ENCODE data around the gene PRKAB1. TPM values are rescaled to one million over a fixed set of nuclear protein-coding genes. Genes with fewer than 3 reads are reported as not detected.
A peak's percentile ranks its signal among the peaks of the same experiment; 100 is the strongest.
"Not testable (repeated sequence)": the region's sequence is repeated elsewhere in the genome, so short reads cannot be mapped to it uniquely, and the experiment has no call there.

PRKAB1 gene
- total RNA-seq, 2 donors from 2014 or later = 18.2 to 63.7 TPM

DNA sequence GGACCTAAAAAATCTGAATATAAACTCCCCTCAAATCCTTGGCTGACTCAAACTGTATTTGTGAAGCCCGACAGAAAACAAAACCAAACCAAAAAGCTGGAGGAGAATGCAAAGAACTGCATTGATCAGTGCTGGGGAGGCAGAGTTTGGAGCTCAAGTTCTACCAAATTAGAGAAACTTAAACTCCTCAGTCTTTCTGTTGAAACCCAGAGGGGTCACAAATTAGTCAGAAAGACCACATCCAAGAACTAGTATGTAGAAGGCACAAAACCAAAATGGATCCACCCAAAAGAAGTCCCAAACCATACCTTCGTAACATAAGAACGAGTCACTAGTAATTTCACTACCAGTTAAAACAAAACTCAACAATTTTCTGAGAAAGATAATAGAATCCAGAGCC, 15.3 kb upstream of the PRKAB1 start:
- H3K9me3 Mint-ChIP-seq = peaks cover 0 to 11% of the 10 kb centered on the region in 2 donors
- DNase-seq (ENCODE audit: low spot score in 2 of 2) (no peak), ATAC-seq (peak; percentile 68 to 94)
- H3K36me3 Mint-ChIP-seq = peaks cover 5 to 10% of the 10 kb centered on the region in 2 donors
- H3K27ac Mint-ChIP-seq = no peak overlapping the region

- H3K9me3 Mint-ChIP-seq = peaks cover 0 to 11% of the 10 kb centered on the region in 2 donors
- not testable (repeated sequence) for H3K27ac Mint-ChIP-seq; H3K36me3 Mint-ChIP-seq; DNase-seq (ENCODE audit: low spot score in 2 of 2); ATAC-seq
Observed at GRCh38 chr12:119657001-119657400, 10.9 kb upstream of the PRKAB1 start.

GRCh38 chr12:119658166-119658565, 9.8 kb upstream of the PRKAB1 start:
- not testable (repeated sequence) for H3K27ac Mint-ChIP-seq; H3K36me3 Mint-ChIP-seq; DNase-seq (ENCODE audit: low spot score in 2 of 2); H3K9me3 Mint-ChIP-seq; ATAC-seq

GRCh38 chr12:119659289-119659897, 8.5 kb upstream of the PRKAB1 start:
- ATAC-seq (no peak), DNase-seq (ENCODE audit: low spot score in 2 of 2) (peak in 1 of 2 donors; percentile 50)
- Mint-ChIP-seq H3K36me3 (no peaks in the 10 kb centered on the region), H3K9me3 (peaks cover 0 to 4% of the 10 kb centered on the region in 2 donors), H3K27ac (no peak overlapping the region)

DNA sequence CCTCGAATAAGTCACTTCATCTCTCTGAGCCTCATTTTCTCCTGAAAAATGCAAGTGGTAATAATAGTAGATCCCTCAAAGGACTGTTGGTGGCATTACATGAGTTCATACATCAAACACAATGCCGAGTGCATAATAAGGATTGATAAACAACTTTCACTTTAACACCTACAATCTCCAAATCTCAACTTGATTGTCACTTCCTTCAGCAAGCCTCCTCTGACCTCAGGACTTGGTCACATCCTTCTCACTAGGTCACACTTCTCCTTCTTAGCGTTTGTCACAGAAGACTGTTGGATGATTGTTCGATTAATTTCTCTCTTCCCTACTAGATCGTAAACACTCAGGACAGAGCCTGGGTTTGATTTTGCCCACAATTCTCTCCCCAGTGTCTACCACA, 7.9 kb upstream of the PRKAB1 start:
- Mint-ChIP-seq H3K27ac (no peak overlapping the region), H3K36me3 (no peaks in the 10 kb centered on the region), H3K9me3 (peaks cover 0 to 4% of the 10 kb centered on the region in 2 donors)
- ATAC-seq (no peak), DNase-seq (ENCODE audit: low spot score in 2 of 2) (no peak)

GRCh38 chr12:119661882-119662281, 6.1 kb upstream of the PRKAB1 start:
- ATAC-seq (no peak), DNase-seq (ENCODE audit: low spot score in 2 of 2) (no peak)
- H3K9me3 Mint-ChIP-seq = peaks cover 0 to 4% of the 10 kb centered on the region in 2 donors
- H3K36me3 Mint-ChIP-seq = peaks cover 0 to 5% of the 10 kb centered on the region in 2 donors
- no peak overlapping the region for H3K27ac Mint-ChIP-seq

DNA sequence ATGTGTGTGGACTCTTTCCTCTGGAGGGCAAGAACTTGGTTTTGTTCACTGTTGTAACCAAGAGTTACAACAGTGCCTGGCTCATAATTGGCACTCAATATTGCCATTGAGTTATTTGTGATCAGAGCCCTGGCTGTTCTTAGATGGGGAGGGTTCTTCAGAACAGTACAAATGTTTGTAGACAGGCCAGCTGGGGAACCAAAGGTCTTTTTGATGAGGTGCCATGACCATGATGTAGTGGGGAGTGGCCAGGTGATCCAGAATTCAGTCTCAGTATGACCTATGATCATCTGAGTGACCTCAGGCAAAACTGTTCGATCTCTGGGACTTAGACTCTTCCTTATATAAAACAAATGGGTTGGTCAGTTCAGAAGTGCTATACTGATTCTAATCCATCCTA, 3.3 kb upstream of the PRKAB1 start:
- no peak overlapping the region for H3K27ac Mint-ChIP-seq
- peaks cover 0 to 4% of the 10 kb centered on the region in 2 donors for H3K9me3 Mint-ChIP-seq
- DNase-seq (ENCODE audit: low spot score in 2 of 2) (no peak), ATAC-seq (no peak)
- peaks cover 8 to 13% of the 10 kb centered on the region in 2 donors for H3K36me3 Mint-ChIP-seq

DNA sequence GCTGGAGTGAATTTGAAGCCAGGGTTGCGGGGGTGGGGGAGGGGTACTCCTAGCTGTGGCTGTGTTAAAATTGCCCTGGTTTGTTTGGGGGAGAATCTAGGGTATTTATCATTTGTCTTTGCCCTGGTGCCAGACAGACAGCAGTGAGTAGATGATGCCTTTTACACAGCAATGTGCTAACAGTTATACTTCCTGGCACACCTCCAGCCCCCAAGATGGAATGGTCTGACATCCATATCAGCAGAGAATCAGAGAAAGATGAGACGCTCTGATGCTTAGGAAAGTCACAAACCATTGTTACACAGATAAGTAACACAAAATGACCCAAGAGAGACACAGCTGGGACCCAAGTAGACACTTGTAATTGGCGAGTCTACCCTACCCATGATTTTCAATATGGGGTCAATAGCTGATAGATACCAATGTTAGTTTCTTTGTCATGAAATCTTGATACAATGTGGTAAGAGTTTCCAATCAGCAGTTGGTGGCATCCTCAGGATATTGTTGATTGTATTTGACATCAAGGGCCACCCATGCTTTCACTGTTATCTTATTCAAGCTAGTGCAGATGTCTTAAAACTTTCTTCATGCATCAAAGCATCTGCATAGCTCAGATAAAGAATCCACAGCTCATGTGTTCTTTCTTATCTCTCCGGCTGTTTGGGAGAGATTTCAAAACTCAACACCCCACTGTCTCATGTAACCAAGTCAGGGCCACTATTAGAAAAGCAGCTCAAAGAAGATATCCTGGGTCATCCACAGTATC, 2.6 kb upstream of the PRKAB1 start:
- ATAC-seq (no peak), DNase-seq (ENCODE audit: low spot score in 2 of 2) (no peak)
- peaks cover 0 to 4% of the 10 kb centered on the region in 2 donors for H3K9me3 Mint-ChIP-seq
- H3K36me3 Mint-ChIP-seq = peaks cover 15 to 20% of the 10 kb centered on the region in 2 donors
- no peak overlapping the region for H3K27ac Mint-ChIP-seq

DNA sequence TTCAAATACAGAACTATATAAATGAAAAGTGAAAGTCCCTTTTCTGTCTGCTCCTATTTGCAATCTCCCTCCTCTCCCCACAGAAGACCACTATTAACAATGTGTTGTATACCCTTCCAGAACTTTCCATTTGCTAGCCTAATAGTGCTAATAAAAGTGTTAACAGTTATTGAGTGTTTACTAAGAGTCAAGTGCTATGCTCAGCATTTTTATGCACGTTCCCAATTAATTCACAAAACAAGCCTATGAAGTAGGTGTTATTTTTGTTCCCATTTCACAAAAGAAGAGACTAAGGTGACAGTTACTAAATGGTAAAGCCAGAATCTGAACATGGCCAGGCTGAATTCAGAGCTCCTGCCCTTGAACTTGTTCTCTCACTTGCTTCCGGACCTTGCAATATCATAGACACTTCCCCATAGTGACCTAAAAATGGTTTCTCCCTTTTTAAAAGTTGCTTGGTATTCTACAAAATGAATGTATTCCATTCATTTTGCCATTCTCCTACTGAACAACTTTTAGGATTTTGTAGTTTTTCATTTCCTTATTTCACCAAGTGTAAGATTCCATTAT, 1.6 kb upstream of the PRKAB1 start:
- Mint-ChIP-seq H3K9me3 (peaks cover 0 to 4% of the 10 kb centered on the region in 2 donors), H3K36me3 (peaks cover 22 to 23% of the 10 kb centered on the region in 2 donors), H3K27ac (peak overlapping the region; percentile 78 to 100)
- no peak for ATAC-seq
- no peak for DNase-seq (ENCODE audit: low spot score in 2 of 2)

DNA sequence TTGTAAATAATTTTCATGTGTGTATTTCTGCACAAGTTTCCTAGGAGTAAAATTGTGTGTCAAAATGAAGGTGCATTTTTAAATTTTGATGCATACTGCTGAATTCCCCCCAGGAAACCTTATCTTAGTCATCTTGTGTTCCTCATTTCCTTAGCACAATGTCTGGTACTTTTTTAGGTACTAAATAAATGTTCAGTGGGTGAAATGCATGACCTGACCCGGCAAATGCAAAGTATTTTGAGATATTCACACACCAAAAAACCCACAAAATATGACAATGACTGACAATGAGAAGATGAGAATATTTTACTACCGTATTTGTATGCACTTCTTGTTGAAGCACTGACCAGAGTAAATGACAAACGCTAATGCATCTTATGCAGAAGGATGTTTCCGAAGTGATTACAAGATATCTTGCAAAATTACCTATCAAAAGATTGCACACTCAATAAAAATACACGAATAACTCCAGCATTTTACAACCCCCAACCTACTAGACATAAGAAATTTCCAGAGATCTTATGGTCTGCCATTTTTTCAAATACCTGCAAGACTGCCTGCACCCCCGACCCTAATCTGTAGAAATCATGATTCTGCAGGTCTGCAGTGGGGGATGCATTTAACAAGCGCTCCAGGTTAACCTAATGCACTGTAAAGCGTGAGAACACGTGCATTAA, 895 bp upstream of the PRKAB1 start:
- H3K36me3 Mint-ChIP-seq = peaks cover 25 to 28% of the 10 kb centered on the region in 2 donors
- H3K9me3 Mint-ChIP-seq = peaks cover 0 to 4% of the 10 kb centered on the region in 2 donors
- DNase-seq (ENCODE audit: low spot score in 2 of 2) (no peak), ATAC-seq (peak; percentile 2 to 32)
- peak overlapping the region in 1 of 2 donors; percentile 100 for H3K27ac Mint-ChIP-seq

DNA sequence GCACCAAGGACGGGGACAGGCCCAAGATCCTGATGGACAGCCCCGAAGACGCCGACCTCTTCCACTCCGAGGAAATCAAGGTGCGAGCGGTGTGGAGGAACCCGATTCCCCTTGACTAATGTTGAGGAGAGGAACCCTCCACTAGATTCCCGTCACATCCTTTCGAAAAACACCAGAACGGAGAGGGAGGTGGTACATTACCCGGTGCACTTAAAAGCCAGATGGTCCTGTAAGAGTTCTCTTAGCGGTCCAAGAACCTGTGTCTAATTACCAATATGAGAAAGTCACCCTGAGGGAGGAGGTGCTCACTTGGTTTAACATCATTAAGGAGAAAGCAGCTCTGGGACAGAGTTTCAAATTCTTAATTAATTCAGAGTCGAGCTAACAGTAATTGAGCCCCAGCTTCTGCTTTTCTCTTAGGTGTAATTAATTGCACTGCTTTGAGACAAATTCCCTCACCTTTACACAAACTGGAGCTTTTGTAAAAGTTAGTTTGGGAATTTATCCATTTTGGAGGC, 450 bp downstream of the PRKAB1 start:
- H3K36me3 Mint-ChIP-seq = peaks cover 35 to 42% of the 10 kb centered on the region in 2 donors
- H3K9me3 Mint-ChIP-seq = peaks cover 0 to 4% of the 10 kb centered on the region in 2 donors
- peak in 1 of 2 donors; percentile 3 for ATAC-seq
- no peak for DNase-seq (ENCODE audit: low spot score in 2 of 2)
- H3K27ac Mint-ChIP-seq = peak overlapping the region; percentile 94 to 100

DNA sequence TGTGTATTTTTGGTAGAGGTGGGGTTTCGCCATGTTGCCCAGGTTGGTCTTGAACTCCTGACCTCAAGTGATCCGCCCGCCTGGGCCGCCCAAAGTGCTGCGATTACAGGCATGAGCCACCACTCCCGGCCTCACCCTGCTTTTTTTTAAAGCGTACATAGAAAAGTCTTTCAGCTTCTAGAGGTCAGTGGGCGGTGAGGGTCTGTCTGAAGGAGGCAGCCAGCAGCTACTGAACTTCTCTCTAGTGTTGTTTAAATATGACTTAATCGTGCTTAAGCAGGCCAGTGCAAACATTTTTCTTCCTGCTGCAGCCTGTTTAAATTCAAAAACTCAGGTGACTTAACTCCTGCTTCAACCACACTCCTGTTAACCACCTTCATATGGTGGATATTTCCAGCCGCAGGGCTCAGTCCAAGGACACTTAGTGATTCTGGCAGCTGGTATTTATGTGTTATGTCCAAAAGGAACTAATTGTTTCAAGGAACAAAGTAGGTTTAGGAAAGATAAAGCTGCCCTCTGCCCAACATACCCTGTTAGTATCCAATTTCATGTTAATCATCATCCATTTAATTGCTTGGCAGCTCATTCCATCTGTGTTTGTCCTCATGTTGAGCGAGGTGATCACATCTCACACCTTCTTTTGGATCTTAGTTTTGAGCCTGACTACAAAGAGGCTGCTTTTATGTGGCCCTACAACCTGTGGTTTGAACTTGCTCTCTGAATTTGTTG, 2.0 kb downstream of the PRKAB1 start:
- peaks cover 42 to 52% of the 10 kb centered on the region in 2 donors for H3K36me3 Mint-ChIP-seq

DNA sequence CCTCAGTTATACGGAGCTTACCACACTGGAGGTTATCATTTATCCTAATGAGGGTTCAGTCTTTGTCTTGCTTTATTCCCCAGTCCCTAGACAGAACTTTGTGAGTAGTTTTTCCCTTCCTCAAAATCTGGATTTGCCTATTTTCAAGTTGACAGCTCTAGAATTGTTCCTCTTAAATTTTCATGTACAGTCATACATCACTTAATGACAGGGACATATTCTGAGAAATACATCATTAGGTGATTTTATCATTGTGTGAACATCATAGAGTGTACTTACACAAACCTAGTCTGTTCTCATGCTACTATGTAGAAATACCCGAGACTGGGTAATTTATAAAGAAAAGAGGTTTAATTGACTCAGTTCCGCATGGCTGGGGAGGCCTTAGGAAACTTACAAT, 3.1 kb downstream of the PRKAB1 start:
- ATAC-seq (no peak), DNase-seq (ENCODE audit: low spot score in 2 of 2) (no peak)
- Mint-ChIP-seq H3K27ac (peak overlapping the region; percentile 6 to 95), H3K36me3 (peaks cover 49 to 58% of the 10 kb centered on the region in 2 donors), H3K9me3 (no peaks in the 10 kb centered on the region)

More for the DNA sequence above, 2.0 kb downstream of the PRKAB1 start:
- no peak for ATAC-seq
- no peaks in the 10 kb centered on the region for H3K9me3 Mint-ChIP-seq
- no peak for DNase-seq (ENCODE audit: low spot score in 2 of 2)
- peak overlapping the region; percentile 90 to 95 for H3K27ac Mint-ChIP-seq

GRCh38 chr12:119672194-119672593, 4.3 kb downstream of the PRKAB1 start:
- ATAC-seq (no peak), DNase-seq (ENCODE audit: low spot score in 2 of 2) (no peak)
- no peaks in the 10 kb centered on the region for H3K9me3 Mint-ChIP-seq
- peaks cover 59 to 66% of the 10 kb centered on the region in 2 donors for H3K36me3 Mint-ChIP-seq
- peak overlapping the region; percentile 95 for H3K27ac Mint-ChIP-seq

DNA sequence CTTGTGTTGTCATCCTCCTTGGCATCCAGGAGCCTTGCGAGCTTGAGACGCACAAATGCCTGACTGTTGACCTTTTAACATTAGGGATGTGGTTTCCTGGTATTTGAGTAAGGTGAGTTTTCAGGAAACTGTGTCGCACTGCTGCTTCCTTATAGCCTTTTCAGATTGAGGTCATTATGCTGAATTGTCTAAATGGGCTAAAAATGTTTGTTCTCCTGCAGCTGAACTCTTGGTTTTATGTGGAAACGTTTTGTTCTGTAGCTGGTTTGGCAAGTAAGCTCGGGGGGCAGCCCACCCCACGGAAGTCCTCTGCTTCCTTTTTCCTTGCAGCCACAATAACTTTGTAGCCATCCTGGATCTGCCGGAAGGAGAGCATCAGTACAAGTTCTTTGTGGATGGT, 5.7 kb downstream of the PRKAB1 start:
- ATAC-seq = peak; percentile 43 to 76
- Mint-ChIP-seq H3K27ac (peak overlapping the region; percentile 95), H3K36me3 (peaks cover 50 to 67% of the 10 kb centered on the region in 2 donors), H3K9me3 (no peaks in the 10 kb centered on the region)
- DNase-seq (ENCODE audit: low spot score in 2 of 2) = no peak

DNA sequence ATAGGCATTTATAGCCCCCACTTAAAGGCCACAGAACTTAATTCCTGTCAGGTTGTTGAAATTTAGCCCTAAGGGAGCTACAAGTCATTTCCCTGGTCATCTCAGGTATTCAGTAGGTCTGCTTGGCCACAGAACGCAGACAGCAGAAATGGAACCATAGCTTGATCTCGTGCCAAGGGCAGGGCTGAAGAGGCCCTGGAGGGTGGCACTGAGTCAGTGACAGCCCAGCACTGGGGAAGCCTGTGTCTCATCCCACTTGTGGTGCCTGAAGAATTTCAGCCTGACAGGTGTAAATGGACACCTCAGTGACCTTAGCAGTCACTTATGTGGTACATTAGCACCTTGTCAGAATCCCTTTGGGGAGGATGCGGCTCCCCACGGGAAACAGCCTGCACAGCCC, 6.6 kb downstream of the PRKAB1 start:
- peak overlapping the region in 1 of 2 donors; percentile 95 for H3K27ac Mint-ChIP-seq
- DNase-seq (ENCODE audit: low spot score in 2 of 2) (no peak), ATAC-seq (peak in 1 of 2 donors; percentile 49)
- H3K9me3 Mint-ChIP-seq = no peaks in the 10 kb centered on the region
- H3K36me3 Mint-ChIP-seq = peaks cover 49 to 65% of the 10 kb centered on the region in 2 donors

Data from activated naive CD4-positive, alpha-beta T cell treated with anti-CD3 and anti-CD28 coated beads, Interleukin-2, amount 50 U/mL, for 72 hours (primary cell).